ENCODE measurements around the gene KCNQ5. TPM values are rescaled to one million over a fixed set of nuclear protein-coding genes. Genes with fewer than 3 reads are reported as not detected.
A peak's percentile ranks its signal among the peaks of the same experiment; 100 is the strongest.
"Not testable (repeated sequence)": the region's sequence is repeated elsewhere in the genome, so short reads cannot be mapped to it uniquely, and the experiment has no call there.

KCNQ5 gene
- total RNA-seq (1 to 10 TPM; 1.7 to 2.3 TPM), polyA plus RNA-seq (ENCODE audit: insufficient read length in 6 of 6) (1 to 10 TPM; 2.3 to 4.5 (median 2.8) TPM)
- long read RNA-seq, donor 1 = 0 reads
- long read RNA-seq, donor 2 = 0 reads
- long read RNA-seq, donor 3 = 0 reads
- long read RNA-seq, donor 4 = 0 reads
- long read RNA-seq, donor 5 = 0 reads
- long read RNA-seq, donor 6 = 0 reads
- long read RNA-seq, donor 7 = 0 reads
- long read RNA-seq, donor 8 = 0 reads
- long read RNA-seq, donor 9 = 0 reads
- long read RNA-seq, donor 10 = 0 reads
- long read RNA-seq, donor 11 = 0 reads
- long read RNA-seq, donor 12 = 0 reads

DNA sequence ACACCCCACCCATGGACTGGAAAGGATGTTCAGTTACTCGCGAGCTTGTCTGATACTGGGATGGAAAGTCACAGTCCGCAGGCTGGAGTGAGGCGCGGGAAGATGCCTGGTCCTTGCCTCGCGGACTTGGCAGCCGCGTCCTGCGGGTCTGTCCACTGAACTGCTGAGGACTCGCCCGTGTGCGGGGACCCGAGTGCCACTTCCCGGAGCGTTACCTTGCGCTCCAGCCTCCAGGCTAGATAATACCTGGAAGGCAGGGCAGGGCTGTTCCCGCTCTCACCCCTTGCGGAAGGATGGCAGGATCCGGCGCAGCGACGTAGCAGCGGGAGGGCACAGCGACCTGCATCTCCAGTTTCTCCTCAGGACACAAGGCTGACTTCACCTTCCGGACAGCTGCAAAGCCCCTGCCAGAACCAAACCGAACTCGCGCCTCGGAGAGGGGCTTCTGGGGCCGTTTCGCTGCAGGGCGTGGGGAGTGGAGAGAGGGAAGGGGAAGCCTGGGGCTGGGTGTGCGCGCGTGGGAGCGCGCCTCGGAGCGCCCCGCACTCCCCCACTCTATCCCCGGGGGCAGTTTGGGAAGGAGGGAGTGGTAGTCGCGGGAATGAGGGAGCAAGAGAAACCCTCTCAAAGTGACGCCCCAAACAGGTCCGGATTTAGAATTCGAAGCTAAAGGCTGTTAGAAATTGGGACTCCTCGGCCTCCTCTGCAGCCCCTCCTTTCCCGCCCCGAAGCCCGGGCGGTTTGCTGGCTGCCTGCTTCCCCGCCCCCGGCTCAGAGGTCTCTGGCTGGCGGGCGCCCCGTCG lies at the start of gene KCNQ5:
Gene KCNQ5 (plus strand): TSS at position 774 of the 803 bp plus-strand sequence.
- intact Hi-C loops (cut with DNase I) = loop anchor here in 1 of 2 donors (10.0 kb wide), 1 partner anchor 503 kb away; no protein-coding TSS in a partner anchor
- H3K27ac ChIP-seq = no peak within 1 kb of the TSS
- TF ChIP-seq, protein P1, sequence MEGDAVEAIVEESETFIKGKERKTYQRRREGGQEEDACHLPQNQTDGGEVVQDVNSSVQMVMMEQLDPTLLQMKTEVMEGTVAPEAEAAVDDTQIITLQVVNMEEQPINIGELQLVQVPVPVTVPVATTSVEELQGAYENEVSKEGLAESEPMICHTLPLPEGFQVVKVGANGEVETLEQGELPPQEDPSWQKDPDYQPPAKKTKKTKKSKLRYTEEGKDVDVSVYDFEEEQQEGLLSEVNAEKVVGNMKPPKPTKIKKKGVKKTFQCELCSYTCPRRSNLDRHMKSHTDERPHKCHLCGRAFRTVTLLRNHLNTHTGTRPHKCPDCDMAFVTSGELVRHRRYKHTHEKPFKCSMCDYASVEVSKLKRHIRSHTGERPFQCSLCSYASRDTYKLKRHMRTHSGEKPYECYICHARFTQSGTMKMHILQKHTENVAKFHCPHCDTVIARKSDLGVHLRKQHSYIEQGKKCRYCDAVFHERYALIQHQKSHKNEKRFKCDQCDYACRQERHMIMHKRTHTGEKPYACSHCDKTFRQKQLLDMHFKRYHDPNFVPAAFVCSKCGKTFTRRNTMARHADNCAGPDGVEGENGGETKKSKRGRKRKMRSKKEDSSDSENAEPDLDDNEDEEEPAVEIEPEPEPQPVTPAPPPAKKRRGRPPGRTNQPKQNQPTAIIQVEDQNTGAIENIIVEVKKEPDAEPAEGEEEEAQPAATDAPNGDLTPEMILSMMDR (IDR thresholded peaks at IDR 0.05) = no peak
- H3K36me3 ChIP-seq = no peaks in the 10 kb centered on the region
- ATAC-seq = peak; percentile 35
- H3K9me3 ChIP-seq = no peaks in the 10 kb centered on the region
- H3K4me1 ChIP-seq = peaks cover 16 to 37% of the 10 kb centered on the region in 2 donors
- peaks cover 19 to 34% of the 10 kb centered on the region in 2 donors for H3K27me3 ChIP-seq
- H3K4me3 ChIP-seq = peak within 1 kb of the TSS; percentile 36 to 45
- DNase-seq = peak in 3 of 4 donors; percentile 9 to 82 (median 24)

DNA sequence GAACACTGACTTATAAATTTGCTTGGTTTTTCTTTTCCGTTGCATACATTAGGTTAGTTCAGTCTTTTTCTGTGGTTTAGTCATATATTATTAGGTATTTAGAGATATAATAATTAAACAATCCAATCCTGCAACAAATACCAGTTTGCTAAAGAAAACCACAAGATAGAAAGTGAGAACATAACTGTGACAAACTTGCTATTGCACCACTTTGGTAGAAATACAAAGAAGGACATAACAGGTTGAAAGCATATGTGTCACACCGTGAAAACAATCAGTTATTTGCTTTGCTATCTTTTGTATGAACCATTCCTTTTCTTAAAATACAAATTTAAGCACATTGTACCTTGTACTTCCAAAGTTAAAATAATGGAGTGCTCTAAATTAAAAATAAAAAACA lies 42.0 kb upstream of the KCNQ5 start:
- TF ChIP-seq, protein P1 (IDR thresholded peaks at IDR 0.05) = no peak
- Histone ChIP-seq H3K27me3 (no peaks in the 10 kb centered on the region), H3K4me1 (no peaks in the 10 kb centered on the region), H3K9me3 (no peaks in the 10 kb centered on the region), H3K4me3 (no peak overlapping the region), H3K36me3 (no peaks in the 10 kb centered on the region), H3K27ac (no peak overlapping the region)
- ATAC-seq (no peak), DNase-seq (no peak)
- intact Hi-C loops (cut with DNase I) = no loop called here

DNA sequence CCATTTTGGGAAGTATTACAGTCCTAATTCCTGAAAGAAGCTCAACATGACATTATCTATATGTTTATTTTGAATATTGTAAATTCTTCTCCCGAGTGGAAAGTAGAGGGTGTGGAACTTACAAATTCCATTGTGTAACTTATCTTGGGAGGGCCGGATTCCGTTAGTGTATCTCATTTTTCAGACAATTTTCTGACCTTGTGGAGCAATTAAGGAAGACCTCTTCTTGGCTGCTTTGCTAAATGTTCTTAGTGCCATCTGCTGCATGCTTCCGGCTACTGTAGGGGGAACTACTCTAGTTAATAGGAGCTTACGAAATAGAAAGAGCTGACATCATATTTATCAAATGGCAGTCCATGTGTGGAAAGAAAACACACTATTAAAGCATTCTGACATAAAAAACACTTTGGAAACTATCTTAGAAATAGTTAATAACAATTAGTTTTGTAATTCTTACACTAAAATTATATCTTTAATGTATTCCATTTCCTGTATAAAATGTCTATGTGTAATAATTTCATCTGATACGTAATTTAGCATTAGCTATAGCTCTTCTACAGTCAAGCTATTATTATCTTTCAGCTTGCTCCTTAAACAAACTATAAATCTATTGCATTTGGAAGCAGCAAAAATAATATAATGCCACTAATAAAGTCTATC lies 41.5 kb upstream of the KCNQ5 start:
- peak in 2 of 4 donors; percentile 20 to 37 for DNase-seq
- peak; percentile 49 for ATAC-seq

DNA sequence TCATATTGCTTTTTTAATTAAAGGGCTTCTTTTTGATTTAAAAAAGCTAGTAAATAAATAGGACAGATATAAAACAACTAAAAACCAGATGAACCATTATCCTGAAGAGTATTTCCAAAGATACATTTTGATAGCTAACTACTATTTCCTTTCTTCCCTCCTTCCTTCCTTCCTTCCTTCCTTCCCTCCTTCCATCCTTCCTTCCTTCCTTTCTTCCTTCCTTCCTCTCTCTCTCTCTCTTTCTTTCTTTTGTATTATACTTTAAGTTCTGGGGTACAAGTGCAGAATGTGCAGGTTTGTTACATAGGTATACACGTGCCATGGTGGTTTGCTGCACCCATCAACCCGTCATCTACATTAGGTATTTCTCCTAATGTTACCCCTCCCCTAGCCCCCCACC lies 40.9 kb upstream of the KCNQ5 start:
- intact Hi-C loops (cut with DNase I); H3K4me3 ChIP-seq; DNase-seq; H3K27ac ChIP-seq; ATAC-seq; H3K36me3 ChIP-seq; H3K4me1 ChIP-seq; H3K27me3 ChIP-seq; H3K9me3 ChIP-seq: not testable (repeated sequence)

More for the DNA sequence above, 41.5 kb upstream of the KCNQ5 start:
- H3K36me3 ChIP-seq = no peaks in the 10 kb centered on the region
- H3K4me1 ChIP-seq = no peaks in the 10 kb centered on the region
- no peak overlapping the region for H3K27ac ChIP-seq
- H3K9me3 ChIP-seq = no peaks in the 10 kb centered on the region
- H3K4me3 ChIP-seq = no peak overlapping the region
- TF ChIP-seq, protein P1 (IDR thresholded peaks at IDR 0.05) = peak in 1 of 2 donors; percentile 19
- H3K27me3 ChIP-seq = no peaks in the 10 kb centered on the region
- intact Hi-C loops (cut with DNase I) = no loop called here

DNA sequence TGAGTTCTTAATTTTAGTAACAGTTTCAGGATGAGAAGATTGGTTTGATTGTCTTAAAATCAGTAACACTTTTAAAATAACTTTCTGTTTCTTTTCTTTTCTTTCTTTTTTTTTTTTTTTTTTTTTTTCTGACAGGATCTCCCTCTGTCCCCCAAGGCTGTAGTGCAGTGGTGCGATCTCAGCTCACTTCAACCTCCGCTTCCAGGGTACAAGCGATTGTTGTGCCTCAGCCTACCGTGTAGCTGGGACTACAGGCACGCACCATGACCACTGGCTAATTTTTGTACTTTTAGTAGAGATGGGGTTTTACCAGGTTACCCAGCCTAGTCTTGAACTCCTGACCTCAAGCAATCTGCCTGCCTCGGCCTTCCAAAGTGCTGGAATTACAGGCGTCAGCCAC lies 33.7 kb upstream of the KCNQ5 start:
- DNase-seq = no peak
- TF ChIP-seq, protein P1 (IDR thresholded peaks at IDR 0.05) = no peak

More for the DNA sequence above, 33.7 kb upstream of the KCNQ5 start:
- Histone ChIP-seq H3K36me3 (no peaks in the 10 kb centered on the region), H3K27me3 (no peaks in the 10 kb centered on the region), H3K4me1 (no peaks in the 10 kb centered on the region), H3K27ac (no peak overlapping the region), H3K4me3 (no peak overlapping the region), H3K9me3 (no peaks in the 10 kb centered on the region)
- intact Hi-C loops (cut with DNase I) = no loop called here
- ATAC-seq = no peak

Measured in left lung (tissue), 14 donors.